Activated T-cell treated with anti-CD3 and anti-CD28 coated beads, Interleukin-2, amount 50 U/mL, for 72 hours (primary cell): Measurements from ENCODE around the gene LRRC7. TPM values are rescaled to one million over a fixed set of nuclear protein-coding genes. Genes with fewer than 3 reads are reported as not detected.

ENCODE experiments used
- ATAC-seq, 2 donors: fragments of 150-1000 bp; cut with Tn5 transposase; replicated peaks in 1 of 2; 2 replicates each; pipeline ENCODE4 v1.10.0; 2021; ENCODE audit warnings: moderate library complexity in 2 of 2, mild to moderate bottlenecking in 1 of 2
- DNase-seq, 2 donors: peaks; one replicate each; pipeline ENCODE4 v3.0.0; 2021 to 2022; ENCODE audit warnings: mixed read lengths in 1 of 2
- H3K27ac Mint-ChIP-seq: one replicate; pipeline ENCODE4 v1.8.0; 2022; ENCODE audit warnings: mild to moderate bottlenecking, moderate library complexity, mixed read lengths
- H3K27me3 Mint-ChIP-seq: one replicate; pipeline ENCODE4 v1.8.0; 2022; ENCODE audit warnings: low read depth, mixed read lengths
- H3K36me3 Mint-ChIP-seq, 2 donors: one replicate each; pipeline ENCODE4 v1.8.0; 2022; ENCODE audit warnings: mixed read lengths in 2 of 2, mild to moderate bottlenecking in 1 of 2; ENCODE audit not compliant: insufficient read depth in 2 of 2
- H3K4me1 Mint-ChIP-seq: one replicate; pipeline ENCODE4 v1.8.0; 2022; ENCODE audit warnings: low read depth, mixed read lengths
- H3K4me3 Mint-ChIP-seq, 2 donors: one replicate each; pipeline ENCODE4 v1.8.0; 2022; ENCODE audit warnings: mild to moderate bottlenecking in 2 of 2, mixed read lengths in 2 of 2, moderate library complexity in 2 of 2
- H3K9me3 Mint-ChIP-seq, 2 donors: one replicate each; pipeline ENCODE4 v1.8.0; 2022; ENCODE audit warnings: mixed read lengths in 2 of 2
- total RNA-seq, 2 donors: library from RNA; stranded (reverse); gene quantifications; one replicate each; pipeline ENCODE4 v1.2.3, GENCODE V29; 2022

Gene LRRC7
- total RNA-seq, 2 donors from 2014 or later, result 0.22 TPM; not detected in 1

GRCh38 chr1:69613414-69613813 is 45.7 kb downstream of the LRRC7 start:
- H3K27ac Mint-ChIP-seq, result no peak overlapping the region
- ATAC-seq (no peak), DNase-seq (no peak)
- no peaks in the 10 kb centered on the region for H3K27me3 Mint-ChIP-seq
- H3K9me3 Mint-ChIP-seq, result peaks cover 2 to 4% of the 10 kb centered on the region in 2 donors
- H3K4me1 Mint-ChIP-seq, result no peaks in the 10 kb centered on the region
- no peaks in the 10 kb centered on the region for H3K36me3 Mint-ChIP-seq
- no peak overlapping the region for H3K4me3 Mint-ChIP-seq

DNA sequence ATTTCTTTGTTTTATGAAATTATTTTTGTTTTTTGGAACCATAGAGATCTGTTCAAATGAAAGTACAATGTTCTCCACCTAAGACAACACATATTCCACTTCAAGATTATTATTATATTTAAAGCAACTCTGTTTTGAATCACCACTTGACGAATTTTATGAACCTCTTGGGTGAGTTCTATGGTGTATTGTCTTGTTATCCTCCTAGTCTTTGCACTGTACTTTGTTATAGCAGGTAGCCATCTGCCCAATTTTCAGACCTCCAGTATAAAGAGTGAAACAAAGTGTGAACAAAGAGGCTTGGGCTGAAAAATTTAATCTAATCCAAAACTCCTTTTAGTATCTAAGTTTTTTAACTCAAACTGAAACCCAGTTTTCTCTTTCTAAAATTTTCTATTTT is 71.0 kb downstream of the LRRC7 start:
- Mint-ChIP-seq H3K36me3 (no peaks in the 10 kb centered on the region), H3K4me1 (no peaks in the 10 kb centered on the region), H3K27ac (no peak overlapping the region), H3K27me3 (no peaks in the 10 kb centered on the region), H3K4me3 (no peak overlapping the region), H3K9me3 (peaks cover 4 to 8% of the 10 kb centered on the region in 2 donors)
- DNase-seq, result no peak
- no peak for ATAC-seq

GRCh38 chr1:69639159-69639558 is 71.4 kb downstream of the LRRC7 start:
- Mint-ChIP-seq H3K27me3 (no peaks in the 10 kb centered on the region), H3K36me3 (no peaks in the 10 kb centered on the region), H3K9me3 (peaks cover 4 to 7% of the 10 kb centered on the region in 2 donors), H3K4me3 (no peak overlapping the region), H3K27ac (no peak overlapping the region), H3K4me1 (no peaks in the 10 kb centered on the region)
- ATAC-seq (no peak), DNase-seq (no peak)

- no peaks in the 10 kb centered on the region for H3K36me3 Mint-ChIP-seq
- H3K4me3 Mint-ChIP-seq, result no peak overlapping the region
- ATAC-seq, result no peak
Observed at GRCh38 chr1:69643266-69643665, 75.5 kb downstream of the LRRC7 start.

GRCh38 chr1:69645477-69645876 is 77.8 kb downstream of the LRRC7 start:
- no peaks in the 10 kb centered on the region for H3K27me3 Mint-ChIP-seq
- ATAC-seq, result no peak
- H3K36me3 Mint-ChIP-seq, result no peaks in the 10 kb centered on the region

More at GRCh38 chr1:69643266-69643665, 75.5 kb downstream of the LRRC7 start:
- Mint-ChIP-seq H3K27ac (no peak overlapping the region), H3K4me1 (no peaks in the 10 kb centered on the region), H3K27me3 (no peaks in the 10 kb centered on the region), H3K9me3 (peaks cover 4 to 5% of the 10 kb centered on the region in 2 donors)
- no peak for DNase-seq

DNA sequence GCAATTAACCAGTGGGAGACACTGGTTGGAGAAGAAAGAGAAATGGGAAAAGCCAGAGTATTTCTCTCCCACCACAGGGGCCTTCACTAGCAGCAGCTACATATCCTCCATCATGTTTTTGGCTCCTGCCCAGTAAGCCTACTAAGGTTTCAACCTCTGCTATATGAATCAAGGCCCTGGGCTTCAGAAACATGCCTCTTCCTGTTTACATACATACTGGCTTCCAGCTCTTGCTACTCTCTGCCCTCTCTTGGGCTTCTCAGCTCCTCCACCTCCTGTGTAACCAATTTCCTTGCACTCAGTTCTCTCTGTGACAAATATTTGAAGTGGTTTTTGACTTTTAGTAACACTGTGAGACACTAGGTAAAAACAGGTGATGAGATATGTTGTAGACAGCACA is 80.8 kb downstream of the LRRC7 start:
- H3K4me3 Mint-ChIP-seq, result no peak overlapping the region
- no peaks in the 10 kb centered on the region for H3K27me3 Mint-ChIP-seq
- H3K9me3 Mint-ChIP-seq, result peaks cover 0 to 3% of the 10 kb centered on the region in 2 donors
- no peaks in the 10 kb centered on the region for H3K4me1 Mint-ChIP-seq
- ATAC-seq (peak; percentile 44 to 77), DNase-seq (peak in 1 of 2 donors; percentile 3)
- H3K36me3 Mint-ChIP-seq, result peaks cover 0 to under 1% of the 10 kb centered on the region in 2 donors
- no peak overlapping the region for H3K27ac Mint-ChIP-seq

More at GRCh38 chr1:69645477-69645876, 77.8 kb downstream of the LRRC7 start:
- Mint-ChIP-seq H3K4me3 (no peak overlapping the region), H3K4me1 (no peaks in the 10 kb centered on the region), H3K27ac (no peak overlapping the region), H3K9me3 (peaks cover 4 to 7% of the 10 kb centered on the region in 2 donors)
- DNase-seq, result no peak

DNA sequence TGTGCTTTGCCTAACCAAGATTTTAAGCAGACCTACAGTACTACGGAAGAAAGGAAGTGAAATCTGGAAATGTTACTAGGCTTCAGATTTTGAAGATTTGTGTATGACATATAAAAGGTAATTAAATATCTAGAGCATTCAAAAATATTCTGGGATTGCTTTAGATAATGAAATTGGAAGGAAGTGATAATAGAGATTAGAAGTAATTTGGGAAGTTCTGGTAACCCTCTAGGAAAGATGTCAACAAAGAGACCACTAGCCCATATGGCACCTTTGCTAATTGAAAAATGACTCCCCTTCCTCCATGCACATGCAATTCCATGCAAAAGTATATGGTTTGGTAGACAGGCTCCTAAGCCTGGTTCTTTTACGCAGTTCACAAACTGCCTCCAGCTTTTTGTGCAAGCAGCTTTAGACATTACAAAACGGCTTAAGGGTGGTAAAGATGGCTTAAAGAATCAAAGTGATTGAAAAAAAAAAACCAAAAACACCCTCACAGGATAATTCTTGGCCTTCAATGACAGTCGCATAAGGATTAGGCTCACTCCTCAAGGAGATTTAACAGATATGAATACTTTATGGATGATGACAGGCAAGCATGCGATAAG is 81.8 kb downstream of the LRRC7 start:
- ATAC-seq, result no peak

DNA sequence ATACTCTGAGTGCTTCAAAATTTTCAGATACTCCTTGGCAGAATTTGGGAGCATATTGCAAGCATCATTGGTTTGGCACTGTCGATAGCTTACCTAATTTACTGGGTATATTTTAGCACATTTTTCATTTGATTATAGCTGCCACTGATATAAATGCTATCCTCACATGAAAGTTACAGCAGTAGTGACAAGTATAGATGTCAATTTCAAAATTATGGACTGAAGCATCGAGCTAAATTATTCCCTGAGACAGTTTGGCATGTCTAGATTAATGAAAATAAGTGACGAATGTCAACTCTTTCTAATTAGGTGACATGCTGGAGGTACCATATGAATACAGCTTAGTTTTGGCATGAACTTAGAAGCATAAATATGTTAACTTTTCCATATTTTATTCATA is 83.1 kb downstream of the LRRC7 start:
- Mint-ChIP-seq H3K4me3 (no peak overlapping the region), H3K27me3 (no peaks in the 10 kb centered on the region), H3K4me1 (no peaks in the 10 kb centered on the region), H3K9me3 (peaks cover 0 to 2% of the 10 kb centered on the region in 2 donors), H3K36me3 (peaks cover 0 to 1% of the 10 kb centered on the region in 2 donors), H3K27ac (no peak overlapping the region)
- DNase-seq, result no peak
- ATAC-seq, result no peak

More for the DNA sequence above, 81.8 kb downstream of the LRRC7 start:
- Mint-ChIP-seq H3K27me3 (no peaks in the 10 kb centered on the region), H3K27ac (no peak overlapping the region), H3K4me3 (no peak overlapping the region), H3K36me3 (peaks cover 0 to 1% of the 10 kb centered on the region in 2 donors), H3K9me3 (peaks cover 0 to 2% of the 10 kb centered on the region in 2 donors), H3K4me1 (no peaks in the 10 kb centered on the region)
- no peak for DNase-seq

DNA sequence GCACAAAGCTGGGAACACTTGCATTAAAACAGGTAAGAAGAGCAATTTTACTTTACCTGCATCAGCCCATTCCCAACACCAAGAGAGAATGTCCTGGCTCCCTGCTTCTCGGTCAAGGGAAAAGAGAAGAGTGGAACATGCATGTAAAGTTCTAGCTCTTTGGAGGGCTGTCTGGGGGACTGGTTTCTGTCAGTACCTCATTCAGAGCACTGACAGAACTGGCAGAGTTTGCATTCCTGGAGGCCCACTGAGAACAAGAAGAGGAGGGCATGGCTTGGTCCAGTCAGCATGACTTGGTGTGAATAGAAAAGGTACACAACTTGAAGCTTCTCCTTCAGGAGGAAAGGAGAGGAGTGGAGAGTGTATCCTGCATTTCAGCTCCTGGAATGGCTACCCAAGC is 83.9 kb downstream of the LRRC7 start:
- no peaks in the 10 kb centered on the region for H3K27me3 Mint-ChIP-seq
- H3K9me3 Mint-ChIP-seq, result peaks cover 0 to 2% of the 10 kb centered on the region in 2 donors

GRCh38 chr1:69657971-69658370 is 90.2 kb downstream of the LRRC7 start:
- peak overlapping the region; percentile 18 for H3K27ac Mint-ChIP-seq
- peaks cover 0 to 1% of the 10 kb centered on the region in 2 donors for H3K36me3 Mint-ChIP-seq
- no peaks in the 10 kb centered on the region for H3K4me1 Mint-ChIP-seq

More for the DNA sequence above, 83.9 kb downstream of the LRRC7 start:
- no peaks in the 10 kb centered on the region for H3K4me1 Mint-ChIP-seq
- no peak for DNase-seq
- no peak overlapping the region for H3K27ac Mint-ChIP-seq
- H3K4me3 Mint-ChIP-seq, result no peak overlapping the region
- H3K36me3 Mint-ChIP-seq, result peaks cover 0 to 1% of the 10 kb centered on the region in 2 donors
- no peak for ATAC-seq

GRCh38 chr1:69661686-69662085 is 94.0 kb downstream of the LRRC7 start:
- H3K36me3 Mint-ChIP-seq, result peaks cover 0 to 4% of the 10 kb centered on the region in 2 donors
- DNase-seq, result no peak
- H3K4me1 Mint-ChIP-seq, result no peaks in the 10 kb centered on the region
- H3K9me3 Mint-ChIP-seq, result peaks cover 1 to 9% of the 10 kb centered on the region in 2 donors
- H3K27me3 Mint-ChIP-seq, result no peaks in the 10 kb centered on the region
- no peak overlapping the region for H3K27ac Mint-ChIP-seq
- no peak overlapping the region for H3K4me3 Mint-ChIP-seq
- no peak for ATAC-seq

More at GRCh38 chr1:69657971-69658370, 90.2 kb downstream of the LRRC7 start:
- DNase-seq (no peak), ATAC-seq (no peak)
- H3K9me3 Mint-ChIP-seq, result peaks cover 1 to 7% of the 10 kb centered on the region in 2 donors
- H3K4me3 Mint-ChIP-seq, result no peak overlapping the region
- H3K27me3 Mint-ChIP-seq, result no peaks in the 10 kb centered on the region

DNA sequence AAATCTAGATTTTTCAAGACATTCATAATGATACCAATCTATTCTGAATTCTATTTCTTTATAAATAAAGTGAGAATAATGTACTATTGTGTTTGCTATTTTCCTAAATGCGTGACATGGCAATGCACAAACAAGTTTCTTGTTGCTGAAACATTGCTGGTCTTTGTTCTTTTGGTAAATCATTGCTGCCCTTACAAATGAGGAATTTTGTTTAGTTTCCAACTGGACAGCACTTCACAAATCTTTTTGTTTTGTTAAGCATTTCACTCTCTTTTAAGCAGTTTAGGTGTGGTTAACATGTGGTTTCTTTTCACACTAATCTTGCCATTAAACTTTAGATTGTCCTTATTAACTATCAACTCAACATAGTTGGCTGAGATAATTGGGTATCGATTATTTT is 94.6 kb downstream of the LRRC7 start:
- Mint-ChIP-seq H3K4me1 (no peaks in the 10 kb centered on the region), H3K9me3 (peaks cover 1 to 9% of the 10 kb centered on the region in 2 donors), H3K4me3 (no peak overlapping the region), H3K27me3 (no peaks in the 10 kb centered on the region), H3K36me3 (peaks cover 0 to 4% of the 10 kb centered on the region in 2 donors), H3K27ac (no peak overlapping the region)
- ATAC-seq, result no peak
- no peak for DNase-seq

- no peaks in the 10 kb centered on the region for H3K36me3 Mint-ChIP-seq
- H3K27ac Mint-ChIP-seq, result no peak overlapping the region
- ATAC-seq (no peak), DNase-seq (no peak)
- H3K4me3 Mint-ChIP-seq, result no peak overlapping the region
- H3K9me3 Mint-ChIP-seq, result peaks cover 6 to 7% of the 10 kb centered on the region in 2 donors
- no peaks in the 10 kb centered on the region for H3K27me3 Mint-ChIP-seq
- H3K4me1 Mint-ChIP-seq, result no peaks in the 10 kb centered on the region
Observed at GRCh38 chr1:69671363-69672010, 103.8 kb downstream of the LRRC7 start.
